HG02759 (cell line): Measurements from ENCODE around the gene IL4I1.
A peak's percentile ranks its signal among the peaks of the same experiment; 100 is the strongest.
"Not testable (repeated sequence)": the region's sequence is repeated elsewhere in the genome, so short reads cannot be mapped to it uniquely, and the experiment has no call there.

Experiments used
- ATAC-seq: cut with Tn5 transposase; IDR thresholded peaks from one replicate; pipeline ENCODE4 v1.9.1; 2021; ENCODE audit warnings: mild to moderate bottlenecking, moderate library complexity; ENCODE audit not compliant: unreplicated experiment

Gene IL4I1

DNA sequence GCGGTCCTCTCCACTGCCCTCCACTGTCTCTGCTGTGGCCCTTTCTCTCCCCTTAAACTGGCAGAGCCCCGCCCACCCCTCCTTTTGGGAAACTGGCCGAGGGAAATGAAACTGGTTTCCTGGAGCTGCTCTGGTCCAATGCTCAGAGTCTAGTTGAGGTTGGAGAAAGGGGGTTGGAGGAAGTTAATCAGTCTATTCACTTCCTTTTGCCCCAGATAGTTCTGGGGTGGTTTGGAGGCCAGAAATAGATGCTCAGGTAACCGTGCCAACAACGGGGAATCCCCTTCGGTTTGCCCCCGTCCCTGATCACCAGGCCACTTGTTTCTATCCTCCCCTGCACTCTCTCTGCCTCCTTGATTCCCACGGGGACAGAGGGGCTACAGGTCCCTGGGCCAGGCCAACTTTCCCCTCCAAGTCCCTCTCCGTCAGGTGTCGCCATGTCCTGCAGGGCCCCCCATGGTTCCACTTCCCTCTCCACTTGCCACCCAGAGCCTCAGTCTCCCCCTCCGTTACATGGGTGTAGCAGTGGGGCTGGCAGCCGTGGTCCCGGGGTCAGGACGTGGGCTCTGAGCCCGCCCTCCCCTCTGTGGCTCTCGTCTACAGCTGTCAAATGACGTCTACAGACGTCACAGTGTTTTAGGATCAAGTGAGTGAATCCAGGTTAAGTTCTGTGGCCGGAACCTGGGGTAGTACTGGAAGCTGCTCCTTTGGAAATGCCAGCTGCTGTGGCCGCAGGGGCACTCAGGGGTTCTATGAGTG is at the start of gene IL4I1:
Gene IL4I1, minus strand, starts transcription at position 25 of the 759 bp plus-strand sequence. CDS start 727 bp downstream, outside the sequence.
- ATAC-seq, result peak; percentile 66

- no peak for ATAC-seq
Measured at GRCh38 chr19:49946415-49946814, 49.7 kb upstream of the IL4I1 start.

- ATAC-seq, result not testable (repeated sequence)
Measured at GRCh38 chr19:49944567-49944966, 47.9 kb upstream of the IL4I1 start.

DNA sequence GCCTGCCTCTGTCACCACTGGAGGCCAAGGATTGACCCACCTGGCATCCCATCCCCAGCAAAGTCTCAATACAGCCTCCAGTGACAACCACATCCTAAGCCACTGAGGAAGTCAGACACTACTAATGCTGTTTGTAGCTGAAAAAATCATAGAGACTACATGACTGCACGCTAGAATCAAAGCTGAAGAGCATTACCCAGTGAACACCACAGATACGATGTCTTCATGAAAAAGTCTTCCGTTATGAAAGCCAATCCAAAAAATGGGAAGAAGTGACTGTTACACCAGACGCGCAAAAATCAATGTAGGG is 43.8 kb upstream of the IL4I1 start:
- no peak for ATAC-seq

DNA sequence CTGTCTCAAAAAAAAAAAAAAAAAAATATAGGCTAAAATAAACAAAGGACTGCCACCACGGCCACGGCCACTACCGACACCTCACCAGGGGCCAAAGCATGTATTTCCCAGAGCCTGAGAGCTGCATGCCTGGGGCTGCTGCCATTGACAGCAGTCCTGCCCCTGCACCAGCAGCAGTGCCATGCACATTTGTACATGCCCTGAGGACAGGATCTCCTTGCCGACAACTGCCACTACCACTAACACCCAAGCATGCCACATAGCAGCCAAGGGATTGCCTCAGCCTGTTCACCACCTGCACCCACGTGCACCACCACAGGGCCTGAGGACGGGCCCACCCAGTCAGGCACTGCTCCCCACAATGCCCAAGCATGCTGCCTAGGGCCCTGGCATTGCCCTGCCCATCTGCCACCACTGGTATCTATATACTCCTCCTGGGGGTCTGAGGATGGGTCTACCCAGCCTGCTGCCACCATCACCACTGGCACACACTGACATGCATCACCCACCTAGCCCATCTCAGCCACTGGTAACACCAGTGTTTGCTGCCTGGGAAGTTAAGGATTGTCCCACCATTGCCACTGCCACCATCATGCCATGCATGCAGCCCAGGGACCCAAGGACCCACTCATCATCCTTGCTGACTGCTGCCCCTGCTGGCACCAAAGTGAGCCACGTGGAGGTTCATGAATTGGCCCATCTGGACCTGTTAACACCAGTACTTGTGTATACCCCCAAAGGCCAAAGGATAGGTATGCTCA is 43.2 kb upstream of the IL4I1 start:
- ATAC-seq, result no peak

- ATAC-seq, result no peak
Measured at GRCh38 chr19:49938662-49939061, 42.0 kb upstream of the IL4I1 start.

- ATAC-seq, result no peak
Measured at GRCh38 chr19:49937750-49938381, 41.2 kb upstream of the IL4I1 start.

GRCh38 chr19:49936549-49936948 is 39.9 kb upstream of the IL4I1 start:
- no peak for ATAC-seq

- ATAC-seq, result no peak
Measured at GRCh38 chr19:49933643-49934042, 37.0 kb upstream of the IL4I1 start.

- ATAC-seq, result no peak
Measured at GRCh38 chr19:49932731-49933131, 36.0 kb upstream of the IL4I1 start.

DNA sequence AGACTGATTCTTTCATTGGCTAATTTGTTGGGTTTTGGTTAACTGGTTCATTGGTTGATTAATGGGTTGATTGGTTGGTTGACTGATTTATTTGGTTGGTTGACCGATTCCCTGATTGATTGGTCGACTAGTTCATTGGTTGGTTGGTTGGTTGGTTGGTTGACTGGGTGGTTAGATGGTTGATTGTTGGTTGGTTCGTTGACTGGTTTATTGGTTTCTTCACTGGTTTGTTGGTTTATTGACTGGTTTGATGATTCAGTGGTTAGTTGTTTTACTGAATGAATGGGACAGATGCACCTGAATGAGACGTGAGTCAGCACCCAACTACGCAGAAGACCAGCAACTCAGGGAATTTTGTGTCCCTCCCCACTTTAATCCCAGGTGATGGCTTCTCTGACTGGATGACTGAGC is 35.4 kb upstream of the IL4I1 start:
- no peak for ATAC-seq

DNA sequence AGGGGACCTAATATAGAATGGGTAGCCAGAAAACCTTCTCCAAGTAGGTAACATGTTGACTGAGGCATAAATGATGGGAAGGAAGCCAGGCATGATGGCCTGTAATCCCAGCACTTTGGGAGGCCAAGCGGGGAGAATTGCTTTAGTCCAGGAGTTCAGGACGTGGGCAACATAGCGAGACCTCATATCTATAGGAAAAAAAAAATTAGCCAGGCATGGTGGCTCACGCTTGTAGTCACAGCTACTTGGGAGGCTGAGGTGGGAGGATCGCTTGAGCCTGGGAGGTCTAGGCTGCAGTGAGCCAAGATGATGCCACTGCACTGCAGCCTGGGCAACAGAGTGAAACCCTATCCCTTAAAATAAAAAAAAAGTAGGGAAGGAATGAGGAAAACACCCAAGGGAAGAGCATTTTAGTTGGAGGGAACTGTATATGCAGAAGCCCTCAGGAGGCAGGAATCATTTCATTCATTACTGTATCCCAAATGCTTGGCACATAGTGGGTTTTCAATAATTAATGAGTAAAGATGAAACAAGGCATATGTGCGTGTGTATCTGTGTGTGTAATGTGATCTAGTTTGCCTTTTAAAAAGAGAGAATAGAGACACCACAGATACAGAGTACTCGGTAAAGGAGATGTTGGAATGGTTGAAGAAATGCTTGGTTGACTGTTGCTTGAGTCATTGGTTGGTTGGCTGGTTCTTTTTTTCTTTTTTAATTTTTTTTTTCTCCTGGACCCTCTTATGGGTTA is 34.8 kb upstream of the IL4I1 start:
- no peak for ATAC-seq

- no peak for ATAC-seq
Measured at GRCh38 chr19:49930483-49931011, 33.9 kb upstream of the IL4I1 start.

DNA sequence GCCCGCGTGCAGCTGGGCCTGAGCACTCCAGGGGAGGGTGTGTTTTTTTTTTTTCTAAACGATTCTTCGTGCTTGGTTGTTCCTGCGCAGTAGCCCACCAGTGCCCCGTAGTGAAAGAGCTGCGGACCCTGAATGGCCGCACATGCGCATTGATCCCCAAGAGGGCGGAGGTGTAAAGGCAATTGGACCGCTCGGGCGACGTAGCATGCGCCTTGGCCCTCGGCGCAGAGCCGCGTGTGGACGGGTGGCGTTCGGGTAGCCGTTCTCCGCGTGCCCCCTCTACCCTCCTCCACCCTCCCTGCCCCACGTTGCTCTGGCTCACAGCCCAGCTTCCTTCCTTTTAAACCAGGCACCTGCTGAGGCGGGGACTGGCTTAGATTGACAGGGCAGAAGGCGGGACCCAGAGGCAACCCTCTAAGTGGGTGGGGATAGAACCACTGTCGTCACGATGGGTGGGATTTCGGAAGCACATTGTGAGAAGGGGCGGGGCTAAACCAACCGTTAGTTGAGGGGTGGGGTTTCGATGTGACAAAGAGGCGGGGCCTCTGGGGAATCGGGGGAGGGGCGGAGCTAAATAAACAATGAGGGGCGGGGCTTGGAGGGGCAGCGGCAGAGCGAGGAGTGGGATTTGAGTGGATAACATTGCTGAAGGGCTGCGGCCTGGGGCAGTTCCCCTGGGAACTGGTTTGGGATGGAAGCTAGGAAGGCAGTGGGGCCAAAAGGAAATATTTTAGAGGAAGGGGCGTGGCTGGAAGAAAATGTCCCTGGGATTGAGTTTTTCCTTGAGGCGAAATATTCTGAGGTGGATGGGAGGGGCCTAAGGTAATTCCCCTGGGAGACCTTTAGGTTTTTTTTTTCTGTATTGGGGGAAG is 33.2 kb upstream of the IL4I1 start:
- ATAC-seq, result peak; percentile 73

- ATAC-seq, result peak; percentile 64
Measured at GRCh38 chr19:49929121-49929610, 32.5 kb upstream of the IL4I1 start, which contains the start of the genes ATF5 and NUP62. ATF5 (plus strand) TSS chr19:49929205; CDS start chr19:49930851, 1,646 bp downstream. NUP62 (minus strand) TSS chr19:49929504; CDS start chr19:49909807, 19,697 bp downstream.

DNA sequence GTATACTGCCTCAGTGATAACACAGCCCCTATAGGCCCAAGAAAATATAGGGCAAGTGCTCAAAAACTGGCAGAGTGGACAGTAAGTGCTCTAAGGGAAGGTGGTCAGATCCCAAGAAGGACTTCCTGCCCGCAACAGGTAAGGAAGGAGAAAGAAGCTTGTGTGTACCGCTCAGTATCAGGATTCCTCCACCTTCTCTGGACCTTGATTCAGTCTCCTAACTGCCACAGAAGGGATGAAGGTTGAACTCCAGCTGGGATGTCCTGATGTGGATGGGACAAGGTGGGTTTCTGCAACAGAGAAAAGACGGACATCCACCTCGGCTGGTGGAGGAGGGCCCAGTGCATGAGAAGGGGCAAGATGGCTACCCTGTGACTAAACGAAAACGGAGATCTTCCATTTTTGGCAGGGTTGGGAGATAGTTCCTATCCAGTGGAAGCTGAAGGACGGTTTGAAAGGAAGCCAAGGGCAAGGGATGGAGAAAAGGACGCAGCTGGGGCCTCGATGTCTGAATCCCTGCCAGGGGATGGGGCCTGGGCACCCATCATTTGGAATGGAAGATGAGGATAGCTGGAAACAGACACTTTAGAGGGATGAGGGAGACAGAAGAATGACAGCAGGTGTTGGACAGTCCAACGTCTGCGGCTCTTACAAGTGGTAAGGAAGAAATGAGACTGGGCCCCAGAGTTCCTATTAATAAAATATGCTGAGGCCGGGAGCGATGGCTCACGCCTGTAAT is 31.0 kb upstream of the IL4I1 start:
- no peak for ATAC-seq

GRCh38 chr19:49926515-49926914 is 29.8 kb upstream of the IL4I1 start:
- ATAC-seq, result no peak

DNA sequence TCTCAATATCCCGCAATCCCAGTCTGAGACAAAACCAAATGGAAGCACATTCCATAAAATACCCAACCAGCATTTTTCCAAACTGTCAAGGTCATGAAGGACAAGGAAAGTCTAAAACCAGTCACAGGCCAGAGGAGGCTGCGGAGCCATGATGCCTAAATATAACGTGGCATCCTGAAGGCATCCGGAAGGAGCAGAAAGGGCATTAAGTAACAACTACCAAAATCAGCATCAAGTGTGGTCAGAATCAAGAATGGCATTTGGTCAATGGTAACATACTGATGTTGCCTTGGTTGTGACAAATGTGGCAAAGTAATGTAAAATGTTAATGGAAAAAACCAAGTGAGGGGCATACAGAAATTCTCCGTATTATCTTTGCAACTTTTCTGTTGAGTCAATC is 28.8 kb upstream of the IL4I1 start:
- ATAC-seq, result no peak

DNA sequence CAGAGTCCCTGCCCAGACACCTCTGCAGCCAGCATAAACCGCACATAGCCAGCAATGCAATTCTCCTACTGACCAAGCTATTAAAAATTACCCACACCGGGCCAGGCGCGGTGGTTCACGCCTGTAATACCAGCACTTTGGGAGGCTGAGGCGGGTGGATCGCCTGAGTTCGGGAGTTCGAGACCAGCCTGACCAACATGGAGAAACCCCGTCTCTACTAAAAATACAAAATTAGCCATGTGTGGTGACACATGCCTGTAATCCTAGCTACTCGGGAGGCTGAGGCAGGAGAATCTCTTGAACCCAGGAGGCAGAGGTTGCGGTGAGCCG is 28.2 kb upstream of the IL4I1 start:
- ATAC-seq, result not testable (repeated sequence)
